ENCODE data around the gene PHF14.

- no peak for TF ChIP-seq CTCF (IDR thresholded peaks at IDR 0.05)
- no peak for TF ChIP-seq POLR2AphosphoS5 (IDR thresholded peaks at IDR 0.05)
- TF ChIP-seq POLR2A (IDR thresholded peaks at IDR 0.05) = no peak
These were observed 230.0 kb downstream of the PHF14 start for GRCh38 chr7:11203683-11204082.
